HG02610 (cell line): ENCODE results near the gene PLCB2.

Source experiments
- ATAC-seq: cut with Tn5 transposase; IDR thresholded peaks from one replicate; pipeline ENCODE4 v1.9.1; 2021; ENCODE audit warnings: mild to moderate bottlenecking, moderate library complexity; ENCODE audit not compliant: unreplicated experiment

Gene PLCB2

GRCh38 chr15:40307421-40308211, at the start of gene PLCB2:
PLCB2 (minus strand) TSS chr15:40307935; CDS start chr15:40307672, 263 bp downstream.
- peak; percentile 55 for ATAC-seq

GRCh38 chr15:40357246-40357645, 49.5 kb upstream of the PLCB2 start:
- ATAC-seq: no peak

- no peak for ATAC-seq
Measured at GRCh38 chr15:40355976-40356585, 48.3 kb upstream of the PLCB2 start.

GRCh38 chr15:40354408-40355171, 46.9 kb upstream of the PLCB2 start:
- no peak for ATAC-seq

- ATAC-seq: no peak
Measured at GRCh38 chr15:40353697-40354096, 46.0 kb upstream of the PLCB2 start.

GRCh38 chr15:40352281-40352901, 44.7 kb upstream of the PLCB2 start:
- ATAC-seq: no peak

- no peak for ATAC-seq
Measured at GRCh38 chr15:40349163-40349562, 41.4 kb upstream of the PLCB2 start.

GRCh38 chr15:40348474-40348870, 40.7 kb upstream of the PLCB2 start:
- no peak for ATAC-seq

- ATAC-seq: no peak
Measured at GRCh38 chr15:40347559-40348473, 40.1 kb upstream of the PLCB2 start.

GRCh38 chr15:40346579-40347558, 39.1 kb upstream of the PLCB2 start:
- ATAC-seq: no peak

GRCh38 chr15:40345867-40346578, 38.3 kb upstream of the PLCB2 start:
- no peak for ATAC-seq

GRCh38 chr15:40345225-40345866, 37.6 kb upstream of the PLCB2 start:
- no peak for ATAC-seq

- no peak for ATAC-seq
Measured at GRCh38 chr15:40344631-40345120, 36.9 kb upstream of the PLCB2 start.

- no peak for ATAC-seq
Measured at GRCh38 chr15:40344217-40344616, 36.5 kb upstream of the PLCB2 start.

- ATAC-seq: no peak
Measured at GRCh38 chr15:40343512-40343911, 35.8 kb upstream of the PLCB2 start.

GRCh38 chr15:40342416-40343320, 34.9 kb upstream of the PLCB2 start:
- no peak for ATAC-seq
